Stimulated activated CD8-positive, alpha-beta memory T cell treated with anti-CD3 and anti-CD28 coated beads, Interleukin-15, amount 100 ng/mL, for 24 hours (primary cell): ENCODE data around the gene LIMS2.

ENCODE experiments used
- DNase-seq: peaks from one replicate; pipeline ENCODE4 v3.0.0-alpha.2; 2020; ENCODE audit warnings: low read depth

The LIMS2 gene

DNA sequence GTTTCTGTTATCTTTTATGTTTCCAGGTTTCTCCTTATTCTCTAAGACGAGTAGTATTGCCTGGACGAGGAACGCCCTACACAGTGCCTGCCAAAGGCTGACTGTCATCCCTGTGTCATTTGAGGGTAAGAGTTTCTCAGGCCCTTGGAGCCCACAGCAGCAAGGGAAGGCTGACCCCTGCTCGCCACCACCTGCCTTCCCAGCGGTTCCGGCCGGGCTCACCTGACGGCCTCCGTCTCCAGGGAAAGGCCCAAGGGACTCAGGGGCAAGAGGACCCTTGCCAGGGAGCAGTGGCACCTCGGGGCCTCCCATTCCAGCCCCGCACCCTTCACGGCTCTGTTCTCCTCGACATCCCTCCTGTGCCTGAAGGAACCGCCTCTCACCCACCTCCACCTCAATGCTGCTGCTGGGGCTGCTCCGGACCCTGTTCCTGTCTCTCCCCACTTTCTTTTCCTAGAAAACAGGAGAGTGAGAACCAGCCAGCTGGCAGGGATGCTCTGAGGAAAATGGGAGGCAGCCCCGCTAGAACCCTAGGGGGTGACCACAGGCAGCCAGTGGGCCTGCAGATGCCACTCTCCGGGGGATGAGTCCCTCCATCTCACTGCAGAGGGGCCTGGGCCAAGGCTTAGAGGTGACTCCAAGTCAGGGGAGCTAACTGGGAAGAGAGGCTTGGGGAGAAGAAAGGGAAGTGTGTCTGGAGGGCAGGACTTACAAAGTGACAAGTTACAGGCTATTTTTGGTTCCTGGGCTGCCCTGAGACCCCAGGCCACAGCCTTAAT lies 1.9 kb downstream of the LIMS2 start:
- DNase-seq = no peak

DNA sequence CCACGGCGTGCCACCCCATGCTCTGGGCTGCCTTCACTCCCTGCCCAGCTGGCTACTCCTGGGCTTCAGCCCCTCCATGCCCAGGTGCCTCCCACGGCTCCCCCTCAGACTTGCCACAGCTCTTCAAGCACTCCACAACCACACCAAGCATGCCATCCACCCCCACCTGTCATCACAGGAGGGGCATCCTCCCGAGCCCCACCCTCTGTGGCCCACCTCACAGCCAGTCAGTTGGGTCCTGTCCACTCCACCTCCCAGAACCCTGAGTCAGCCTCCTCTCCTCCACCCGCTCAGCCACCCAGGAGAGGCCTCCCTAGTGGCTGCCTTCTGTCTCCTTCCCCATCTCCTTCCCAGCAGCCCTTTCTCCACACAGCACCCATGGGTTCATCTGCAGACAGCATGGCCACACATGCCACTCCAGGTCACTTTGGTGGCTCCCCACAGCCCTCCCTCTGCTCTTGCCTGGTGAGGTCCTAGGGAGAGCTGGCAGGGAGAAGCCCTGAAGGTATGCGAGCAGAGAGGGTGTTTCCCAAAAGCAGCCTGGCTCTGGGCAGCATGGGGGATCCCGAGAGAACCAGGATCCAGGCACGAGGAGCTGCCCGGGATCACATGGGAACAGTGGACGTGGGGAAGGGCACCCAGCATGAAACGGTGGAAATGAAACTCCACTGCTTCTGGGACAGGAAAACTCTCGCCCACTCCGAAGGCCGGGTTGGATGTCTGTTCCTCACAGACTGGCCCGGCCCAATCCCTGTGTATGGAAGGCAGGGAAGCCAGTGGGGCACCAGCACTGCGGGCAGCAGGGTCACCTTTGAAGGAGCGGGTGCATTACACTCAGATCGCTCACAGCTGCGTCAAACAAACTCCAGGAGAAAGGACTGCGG lies 2.7 kb downstream of the LIMS2 start:
- DNase-seq = no peak

DNA sequence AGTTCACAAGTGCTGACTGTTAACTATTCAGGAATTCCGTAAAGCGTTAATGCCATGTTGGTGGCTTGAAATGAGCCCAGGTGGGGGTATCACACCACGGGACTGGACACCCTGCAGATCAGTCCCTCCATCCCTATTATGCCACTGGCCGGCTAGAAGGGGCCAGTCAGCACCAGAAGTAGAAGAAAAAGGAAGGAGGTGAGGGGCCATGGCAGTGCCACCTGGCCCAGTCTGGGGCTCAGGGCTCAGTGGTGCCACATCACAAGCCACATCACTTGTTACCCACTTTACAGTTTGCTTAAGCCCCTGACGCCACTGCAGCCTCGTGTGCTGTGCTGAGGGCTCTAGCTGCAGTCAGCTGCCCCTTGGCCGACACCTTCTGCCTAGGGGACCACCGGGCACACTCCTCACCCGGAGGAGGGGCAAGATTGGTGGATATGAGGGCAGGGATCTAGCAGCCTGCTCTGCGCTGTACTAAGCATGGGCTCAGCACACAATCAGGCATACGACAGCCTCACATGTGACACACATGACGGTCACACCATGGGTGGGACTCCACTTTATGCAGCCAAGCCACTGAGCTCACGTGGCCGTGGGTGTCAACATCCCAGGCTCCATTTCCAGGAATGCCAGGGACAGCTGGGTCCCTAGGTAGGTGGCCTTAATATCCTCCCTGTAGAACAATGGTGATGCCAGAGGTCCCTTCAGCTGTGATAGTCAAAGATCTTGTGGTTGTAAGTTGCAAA lies 3.6 kb downstream of the LIMS2 start:
- no peak for DNase-seq

DNA sequence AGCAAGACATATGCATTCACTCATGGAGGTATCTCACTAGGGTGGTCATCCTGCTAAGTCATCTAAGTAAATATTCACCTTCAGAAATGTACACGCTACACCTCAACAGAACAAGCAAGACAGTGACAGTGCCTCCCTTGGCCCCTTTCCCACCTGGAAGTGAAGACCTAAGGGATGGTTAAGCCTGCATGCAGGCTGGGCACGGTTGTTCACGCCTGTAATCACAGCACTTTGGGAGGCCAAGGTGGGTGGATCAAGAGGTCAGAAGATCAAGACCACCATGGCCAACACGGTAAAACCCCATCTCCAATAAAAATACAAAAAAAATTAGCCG lies 4.4 kb downstream of the LIMS2 start:
- no peak for DNase-seq

DNA sequence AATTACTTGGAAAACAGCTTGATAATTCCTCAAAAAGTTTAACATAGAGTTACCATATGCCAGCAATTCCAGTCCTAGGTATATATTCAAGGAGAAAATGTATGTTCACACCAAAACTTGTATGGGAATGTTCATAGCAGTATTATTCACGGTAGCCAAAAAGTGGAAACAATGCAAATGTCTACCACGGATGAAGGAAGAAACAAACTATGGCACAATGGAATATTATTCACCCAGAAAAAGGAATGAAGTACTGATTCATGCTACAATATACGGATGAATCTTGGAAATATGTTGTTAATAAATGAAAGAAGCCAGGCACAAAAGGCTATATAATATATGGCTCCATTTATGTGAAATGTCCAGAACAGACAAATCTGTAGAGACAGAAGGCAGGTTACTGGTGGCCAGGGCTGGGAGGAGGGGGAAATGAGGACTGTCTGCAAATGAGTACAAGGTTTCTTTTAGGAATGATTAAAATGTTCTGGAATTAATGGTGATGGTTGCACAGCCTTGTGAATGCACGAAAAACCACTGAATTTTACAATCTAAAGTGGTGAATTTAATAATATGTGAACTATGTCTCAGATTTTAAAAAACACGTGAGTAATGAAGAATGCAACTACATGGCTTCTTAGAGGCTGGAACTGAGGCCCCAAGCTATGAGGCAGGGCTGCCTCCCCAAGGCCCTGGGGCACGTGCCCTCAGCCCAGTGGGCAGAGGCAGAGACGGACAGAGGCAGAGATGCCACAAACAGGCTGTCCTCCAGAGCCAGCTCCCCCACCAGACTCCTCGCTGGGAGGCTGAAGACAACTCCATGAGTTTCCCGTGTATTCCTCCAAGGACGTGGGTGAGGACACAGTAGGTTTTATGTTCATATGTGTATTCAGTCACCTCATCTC lies 5.0 kb downstream of the LIMS2 start:
- DNase-seq = no peak

DNA sequence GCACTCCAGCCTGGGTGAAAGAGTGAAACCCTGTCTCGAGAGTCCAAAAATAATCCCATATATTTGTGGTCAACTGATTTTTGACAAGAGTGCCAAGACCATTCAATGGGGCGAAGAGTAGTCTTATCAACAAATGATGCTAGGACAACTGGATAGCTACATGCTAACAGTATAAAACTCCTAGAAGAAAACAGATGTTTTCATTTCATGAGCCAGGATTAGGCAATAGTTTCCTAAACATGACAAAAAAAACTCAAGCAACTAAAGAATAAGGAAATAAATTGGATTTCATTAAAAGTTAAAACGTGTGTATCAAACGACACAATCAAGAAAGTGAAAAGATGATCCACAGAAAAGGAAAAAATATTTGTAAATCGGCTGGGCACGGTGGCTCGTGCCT lies 6.3 kb downstream of the LIMS2 start:
- DNase-seq = no peak

DNA sequence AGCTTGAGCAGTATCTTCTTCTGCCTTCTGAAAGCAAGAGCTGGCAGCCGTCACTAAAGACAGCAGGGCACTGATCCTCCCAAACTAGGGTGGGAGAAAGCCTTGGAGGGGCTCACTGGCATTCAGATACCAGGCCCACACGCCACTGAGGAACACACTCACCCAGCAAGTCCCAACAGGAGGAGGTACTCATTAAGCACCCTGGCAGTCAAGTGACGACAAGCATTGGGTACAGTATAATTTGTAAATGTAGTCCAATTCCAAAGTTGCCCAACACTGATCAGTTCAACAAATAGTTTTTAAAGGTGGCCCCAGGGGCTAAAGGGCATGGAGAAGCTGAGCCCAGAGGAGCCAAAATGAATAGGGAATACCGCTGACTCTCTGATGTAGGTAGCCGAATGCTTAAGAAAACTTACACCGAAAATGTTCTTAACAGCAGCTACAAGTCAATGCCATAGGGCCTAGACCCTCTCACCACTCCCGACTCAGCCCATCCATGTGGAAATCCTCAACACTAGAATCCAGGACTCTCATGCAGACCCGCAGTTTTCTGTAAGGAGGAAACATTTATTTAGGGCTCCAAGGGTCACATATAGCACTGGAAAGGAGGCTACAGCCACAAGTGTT lies 9.9 kb downstream of the LIMS2 start:
- no peak for DNase-seq

DNA sequence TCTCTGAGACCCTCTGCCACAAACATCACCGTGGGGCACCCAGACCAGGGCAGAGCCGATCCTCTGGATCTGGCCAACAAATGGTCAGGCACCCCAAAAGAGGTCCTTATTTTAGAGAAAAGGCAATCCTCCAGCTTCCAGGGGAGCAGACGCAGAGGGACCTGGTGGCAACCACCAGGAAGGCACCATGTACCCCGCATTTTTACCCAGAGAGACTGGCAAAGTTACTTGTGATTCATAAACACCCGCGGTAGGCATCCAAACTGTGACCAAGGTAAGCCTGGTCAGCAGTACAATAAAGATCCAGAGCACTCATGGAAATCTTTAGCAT lies 10.5 kb downstream of the LIMS2 start:
- DNase-seq = no peak

DNA sequence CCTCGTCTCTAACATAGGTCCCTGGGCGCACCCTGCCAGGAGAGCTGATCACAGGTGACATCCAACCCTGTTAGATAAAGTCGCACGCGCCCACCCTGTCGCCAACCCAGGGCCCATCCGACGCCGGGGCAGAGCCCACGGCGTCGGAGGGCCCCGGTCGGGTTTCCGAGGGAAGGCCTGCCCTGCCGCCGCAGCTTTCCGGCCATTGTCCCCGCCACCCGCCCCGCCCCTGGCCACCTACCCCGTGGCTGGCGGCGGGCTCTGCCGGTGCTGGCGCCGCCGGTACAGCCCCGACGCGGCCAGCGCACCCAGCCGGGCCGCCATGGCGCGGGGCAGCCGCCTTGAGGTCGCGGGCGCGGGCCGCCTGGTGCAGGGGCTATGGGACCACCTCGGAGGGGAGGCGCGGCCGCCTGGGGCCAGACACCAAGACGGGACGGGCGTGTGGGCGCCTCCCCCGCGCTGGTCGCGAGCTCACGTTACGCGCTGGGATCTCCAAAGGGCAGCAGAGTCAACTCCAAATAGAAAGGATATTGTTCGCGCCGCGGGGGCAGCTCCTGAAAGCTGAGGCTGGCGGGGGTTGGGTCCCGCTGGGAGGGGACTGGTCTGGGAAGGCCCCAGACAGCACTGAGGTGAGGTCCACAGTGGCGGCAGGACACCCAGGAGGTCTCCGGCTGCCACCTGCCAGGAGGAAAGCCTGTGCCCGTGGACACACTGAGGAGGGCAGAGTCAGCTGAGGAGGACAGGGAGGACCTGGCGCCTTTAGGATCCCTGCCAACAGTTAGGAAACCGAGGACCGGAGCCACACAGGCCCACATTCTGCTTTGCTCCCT lies 11.1 kb downstream of the LIMS2 start:
- no peak for DNase-seq

DNA sequence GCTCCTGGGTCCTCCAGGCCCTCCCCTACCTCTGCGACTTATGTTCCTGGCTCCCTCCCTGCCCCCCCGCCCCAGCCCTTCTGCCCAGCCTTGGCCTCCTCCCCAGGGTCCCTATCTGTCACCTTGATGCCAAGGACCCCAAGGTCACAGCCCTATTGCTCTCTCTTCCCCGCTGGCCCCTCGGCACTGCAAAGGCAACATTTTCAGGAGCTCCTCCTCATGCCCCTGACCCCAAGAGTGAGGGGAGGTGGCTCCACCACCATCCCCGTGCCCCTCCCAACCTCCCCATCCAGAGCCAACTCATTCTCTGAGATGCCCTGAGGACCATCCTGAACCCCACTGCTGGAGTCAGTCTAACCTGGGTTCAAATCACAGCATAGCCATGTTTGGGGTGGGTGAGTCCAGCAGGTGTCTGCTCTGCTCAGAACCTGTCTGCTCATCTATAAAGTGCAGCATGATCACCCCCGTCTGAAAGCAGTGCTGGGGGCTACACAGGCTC lies 11.7 kb downstream of the LIMS2 start:
- DNase-seq = no peak

DNA sequence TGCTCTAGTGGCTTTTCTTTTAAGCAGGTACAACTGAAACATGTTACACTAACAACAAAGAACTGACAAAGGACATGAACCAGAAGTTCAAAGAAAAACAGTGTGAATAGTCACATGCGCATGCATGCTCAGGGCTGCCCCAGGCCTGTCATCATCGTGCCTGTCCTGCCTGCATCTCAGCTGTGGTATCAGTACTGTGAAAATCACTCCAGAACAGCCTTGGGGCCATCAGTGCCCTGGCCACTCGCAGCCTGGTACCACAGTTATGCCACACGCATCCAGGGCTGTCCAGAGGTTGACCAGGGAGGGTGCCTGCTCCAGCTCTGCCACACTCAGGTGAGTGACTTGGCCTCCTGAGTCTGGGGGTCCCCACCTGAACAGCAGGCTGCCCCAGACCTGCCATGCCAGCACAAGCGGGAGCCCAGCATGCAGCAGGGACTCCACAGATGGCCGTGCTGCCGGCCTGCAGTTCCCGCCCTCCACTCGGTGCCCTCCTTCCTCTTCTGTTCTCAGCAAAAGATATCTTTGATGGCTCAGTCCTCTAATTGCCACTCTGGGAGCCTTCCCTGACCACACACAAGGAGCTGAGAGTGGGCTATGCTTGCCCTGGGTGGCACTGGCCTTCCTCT lies 12.3 kb downstream of the LIMS2 start:
- no peak for DNase-seq

DNA sequence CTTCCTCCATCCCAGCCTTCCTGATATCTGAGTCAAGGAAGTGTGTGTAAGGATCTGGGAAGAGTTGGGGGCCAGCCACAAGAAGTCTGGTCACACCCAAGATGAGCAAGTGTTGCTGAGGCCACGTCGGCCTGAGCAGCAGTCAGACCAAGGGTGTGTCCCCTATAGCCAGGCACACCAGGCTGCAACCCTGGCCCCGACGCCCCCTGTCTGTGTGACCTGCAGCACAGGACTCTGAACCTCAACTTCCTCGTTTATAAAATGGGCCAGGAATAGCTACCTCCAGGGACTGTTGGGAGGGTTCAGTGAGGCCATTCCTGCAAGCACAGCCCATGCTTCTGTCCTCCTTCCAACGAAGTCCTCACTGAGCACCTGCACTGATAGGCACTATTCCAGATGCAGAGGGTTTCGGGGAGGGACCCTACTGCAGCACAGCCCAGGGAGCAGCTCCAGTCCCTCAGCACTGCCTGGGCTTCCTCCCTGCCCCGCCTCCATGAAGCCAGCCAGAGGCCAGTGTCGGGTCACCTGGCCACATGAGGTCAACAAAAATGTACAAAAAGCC lies 13.3 kb downstream of the LIMS2 start:
- DNase-seq = no peak

DNA sequence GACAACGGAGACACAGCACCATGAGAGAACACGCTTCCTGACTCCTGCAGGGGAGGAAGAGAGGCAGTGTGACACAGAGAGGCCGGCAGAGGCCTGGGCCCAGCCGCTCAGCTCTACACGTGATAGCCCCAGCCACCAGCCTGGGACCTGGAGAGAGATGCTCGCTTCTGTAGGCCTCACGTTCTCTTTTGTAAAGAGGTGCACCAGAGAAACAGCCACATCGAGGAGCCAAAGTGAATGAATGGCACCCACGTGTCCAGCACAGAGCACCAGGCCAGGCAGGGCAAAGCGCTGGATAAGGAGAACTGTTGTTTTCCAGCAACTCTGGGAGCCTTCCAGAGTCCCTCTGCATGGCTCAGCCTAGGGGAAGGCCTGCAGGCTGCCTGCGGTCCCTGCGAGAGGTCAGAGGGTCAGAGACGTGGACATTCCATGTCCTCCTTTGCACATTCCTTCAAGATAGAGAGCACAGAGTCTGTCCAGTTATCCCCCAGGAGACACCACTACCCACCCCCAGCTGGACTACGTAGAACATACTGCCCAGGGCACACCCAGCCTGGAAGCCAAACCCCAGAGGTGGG lies 14.2 kb downstream of the LIMS2 start:
- no peak for DNase-seq

DNA sequence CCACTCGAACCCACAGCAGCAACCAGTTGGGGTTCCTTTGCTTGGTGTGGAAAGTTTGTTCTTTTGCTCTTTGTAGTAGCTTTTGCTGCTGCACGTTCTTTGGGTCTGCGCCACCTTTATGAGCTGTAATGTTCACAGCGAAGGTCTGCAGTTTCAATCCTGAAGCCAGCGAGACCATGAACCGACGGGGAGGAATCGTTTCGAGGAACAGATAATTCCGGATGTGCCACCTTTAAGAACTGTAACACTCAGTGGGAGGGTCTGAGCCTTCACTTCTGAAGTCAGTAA lies 15.1 kb downstream of the LIMS2 start:
- DNase-seq = no peak

DNA sequence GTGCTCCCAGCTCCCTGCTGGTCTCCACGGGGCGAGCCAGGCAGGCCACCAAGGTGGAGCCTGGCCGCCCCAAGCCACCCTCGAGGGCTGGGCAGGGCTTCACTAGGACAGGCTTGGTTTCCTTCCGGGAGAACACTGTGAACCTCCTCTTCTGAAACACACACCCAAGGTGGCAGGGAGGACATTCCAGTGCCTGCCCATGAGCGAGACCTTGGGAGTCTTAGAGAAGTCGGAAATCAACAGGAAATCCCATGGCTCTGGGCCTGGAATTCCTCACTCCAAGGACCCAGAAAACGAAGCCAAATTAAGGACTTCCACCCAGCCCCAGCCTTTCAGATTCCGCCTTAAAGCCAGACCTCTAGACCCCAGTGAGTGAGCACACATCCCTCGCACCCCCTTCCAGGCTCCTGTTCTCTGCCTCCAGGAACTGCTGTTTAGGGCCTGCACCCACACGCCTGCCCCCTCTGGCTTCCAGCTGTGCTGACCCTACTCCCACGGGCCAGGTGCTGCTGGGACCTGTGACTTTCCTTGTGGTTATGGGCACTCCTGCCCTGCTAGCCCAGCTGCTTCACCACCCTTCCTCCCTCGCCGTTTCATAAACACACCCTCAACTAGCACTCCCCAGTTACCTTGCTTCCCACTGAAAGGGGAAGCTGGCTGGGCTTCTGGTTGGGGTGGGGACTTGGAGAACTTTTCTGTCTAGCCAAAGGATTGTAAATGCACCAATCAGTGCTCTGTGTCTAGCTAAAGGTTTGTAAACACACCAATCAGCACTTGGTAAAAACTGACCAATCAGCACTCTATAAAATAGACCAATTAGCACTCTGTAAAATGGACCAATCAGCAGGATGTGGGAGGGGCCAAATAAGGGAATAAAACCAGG lies 15.7 kb downstream of the LIMS2 start:
- DNase-seq = no peak

DNA sequence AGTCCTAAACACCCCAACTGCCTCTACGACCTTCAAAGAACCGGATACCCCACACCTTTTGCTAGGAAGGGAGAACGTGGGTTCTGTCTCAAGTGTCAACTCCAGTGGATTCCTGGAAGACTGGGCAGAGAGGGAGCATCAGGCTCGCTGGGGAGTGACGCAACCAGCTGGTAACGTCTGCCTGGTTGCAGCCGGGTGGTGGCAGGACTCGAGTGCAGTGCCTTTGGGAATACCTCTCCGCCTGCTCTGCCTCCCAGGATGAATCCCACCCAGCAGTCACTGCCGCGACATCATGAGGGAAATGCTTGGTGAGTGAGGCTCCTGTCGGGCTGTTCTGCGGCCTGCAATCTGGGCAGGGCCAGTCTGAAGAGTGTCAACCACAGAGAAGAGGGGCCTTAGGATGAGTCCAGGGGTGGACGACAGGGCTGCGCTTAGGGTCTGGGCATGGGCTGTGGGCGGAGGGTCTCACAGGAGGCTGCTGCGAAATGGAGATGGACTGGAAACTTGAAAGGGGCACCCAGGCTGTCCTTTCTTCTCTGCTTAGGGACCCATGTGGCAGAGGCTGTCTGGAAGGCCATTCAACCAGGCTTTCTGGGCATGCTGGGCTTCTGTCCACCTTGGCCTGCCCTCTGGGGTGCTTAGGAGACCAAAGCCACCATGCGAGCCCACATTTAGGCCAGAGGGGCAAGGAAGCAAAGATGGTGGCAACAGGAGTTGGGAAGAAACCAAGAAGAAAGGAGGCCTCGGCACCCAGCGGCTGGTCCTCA lies 16.5 kb downstream of the LIMS2 start:
- no peak for DNase-seq

DNA sequence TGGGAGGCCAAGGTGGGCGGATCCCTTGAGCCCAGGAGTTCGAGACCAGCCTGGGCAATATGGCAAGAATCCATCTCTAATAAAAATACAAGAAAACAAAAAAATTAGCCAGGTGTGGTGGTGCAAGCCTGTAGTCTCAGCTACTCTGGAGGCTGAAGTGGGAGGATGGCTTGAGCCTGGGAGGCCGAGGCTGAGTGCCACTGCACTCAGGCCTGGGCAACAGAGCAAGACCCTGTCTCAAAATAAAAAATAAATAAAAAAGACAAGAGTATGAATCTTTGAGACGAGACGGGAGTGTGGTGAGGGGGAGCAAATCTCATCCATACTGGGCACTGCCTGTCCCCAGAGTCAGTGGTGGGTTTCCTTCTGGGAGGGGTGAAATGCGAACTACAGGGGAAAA lies 17.2 kb downstream of the LIMS2 start:
- DNase-seq = no peak

DNA sequence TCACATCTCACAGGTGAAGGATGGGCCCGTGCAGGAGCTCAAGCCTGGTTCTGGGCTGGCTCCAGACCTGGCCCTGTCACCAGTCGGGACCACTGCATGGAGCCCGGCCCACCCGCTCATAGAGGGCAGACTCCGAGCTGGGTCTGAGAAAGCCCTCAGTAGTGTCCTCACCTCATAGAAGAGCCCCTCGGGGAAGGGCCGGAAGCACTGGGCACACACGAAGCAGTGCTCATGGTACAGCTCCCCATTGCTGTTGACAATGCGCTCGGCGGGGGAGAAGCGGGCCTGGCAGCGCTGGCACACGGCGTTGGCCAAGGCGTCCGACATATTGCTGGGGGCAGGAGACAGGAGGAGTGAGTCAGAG lies 18.1 kb downstream of the LIMS2 start:
- DNase-seq = no peak
